DMS53 treated with DMSO at 0.1 percent for 48 hours (cell line): ENCODE measurements around the gene TRMT1L.
"Not testable (repeated sequence)": the region's sequence is repeated elsewhere in the genome, so short reads cannot be mapped to it uniquely, and the experiment has no call there.

Source experiments
- DNase-seq: peaks from one replicate; lab custom pipeline; 2025; ENCODE audit not compliant: unreplicated experiment; lab: John Stamatoyannopoulos, UW

Gene TRMT1L, protein sequence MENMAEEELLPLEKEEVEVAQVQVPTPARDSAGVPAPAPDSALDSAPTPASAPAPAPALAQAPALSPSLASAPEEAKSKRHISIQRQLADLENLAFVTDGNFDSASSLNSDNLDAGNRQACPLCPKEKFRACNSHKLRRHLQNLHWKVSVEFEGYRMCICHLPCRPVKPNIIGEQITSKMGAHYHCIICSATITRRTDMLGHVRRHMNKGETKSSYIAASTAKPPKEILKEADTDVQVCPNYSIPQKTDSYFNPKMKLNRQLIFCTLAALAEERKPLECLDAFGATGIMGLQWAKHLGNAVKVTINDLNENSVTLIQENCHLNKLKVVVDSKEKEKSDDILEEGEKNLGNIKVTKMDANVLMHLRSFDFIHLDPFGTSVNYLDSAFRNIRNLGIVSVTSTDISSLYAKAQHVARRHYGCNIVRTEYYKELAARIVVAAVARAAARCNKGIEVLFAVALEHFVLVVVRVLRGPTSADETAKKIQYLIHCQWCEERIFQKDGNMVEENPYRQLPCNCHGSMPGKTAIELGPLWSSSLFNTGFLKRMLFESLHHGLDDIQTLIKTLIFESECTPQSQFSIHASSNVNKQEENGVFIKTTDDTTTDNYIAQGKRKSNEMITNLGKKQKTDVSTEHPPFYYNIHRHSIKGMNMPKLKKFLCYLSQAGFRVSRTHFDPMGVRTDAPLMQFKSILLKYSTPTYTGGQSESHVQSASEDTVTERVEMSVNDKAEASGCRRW

DNA sequence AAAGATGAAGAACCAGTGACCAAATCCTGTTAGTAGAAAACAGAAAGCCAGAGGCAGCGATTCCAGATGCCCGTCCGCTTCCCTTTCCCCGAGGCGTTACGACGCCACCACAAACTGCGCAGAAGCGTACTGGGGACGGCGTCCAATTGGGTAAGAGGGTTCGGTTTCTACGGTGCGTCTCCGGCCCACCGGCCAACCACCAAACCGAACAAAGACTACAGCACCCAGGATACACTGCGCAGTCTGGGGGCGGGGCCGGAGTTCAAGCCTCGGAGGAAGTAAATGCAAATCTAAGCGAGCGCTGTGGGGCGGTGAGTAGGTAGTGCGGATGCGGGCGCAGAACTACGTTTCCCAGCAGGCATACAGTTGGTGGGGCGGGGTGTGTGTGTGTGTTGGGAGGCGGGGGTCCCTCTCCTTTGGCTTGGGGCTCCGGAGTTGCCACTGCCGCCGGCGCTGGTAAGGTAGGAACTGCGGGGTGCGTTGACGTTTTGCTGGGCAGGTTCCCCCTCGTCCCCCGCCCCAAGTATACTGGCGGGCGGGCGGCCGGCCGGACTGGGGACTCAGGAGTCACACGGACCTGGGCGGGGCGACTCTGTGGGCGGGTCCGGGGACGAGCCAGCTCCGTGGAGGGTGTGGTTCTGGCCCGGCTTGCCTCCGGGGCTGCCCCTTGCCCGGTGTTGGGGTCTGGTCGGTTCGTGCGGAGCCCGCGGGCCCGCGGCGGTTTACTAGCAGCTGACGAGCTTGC, at the start of gene TRMT1L, which contains the start of gene SWT1:
TSS of gene TRMT1L (minus strand) at position 100 of the 745 bp plus-strand sequence. CDS start 241 bp downstream, outside the sequence.
TSS of gene SWT1 (plus strand) at position 314 of the 745 bp plus-strand sequence. CDS start 3,675 bp downstream, outside the sequence.
- peak; percentile 97 for DNase-seq

DNA sequence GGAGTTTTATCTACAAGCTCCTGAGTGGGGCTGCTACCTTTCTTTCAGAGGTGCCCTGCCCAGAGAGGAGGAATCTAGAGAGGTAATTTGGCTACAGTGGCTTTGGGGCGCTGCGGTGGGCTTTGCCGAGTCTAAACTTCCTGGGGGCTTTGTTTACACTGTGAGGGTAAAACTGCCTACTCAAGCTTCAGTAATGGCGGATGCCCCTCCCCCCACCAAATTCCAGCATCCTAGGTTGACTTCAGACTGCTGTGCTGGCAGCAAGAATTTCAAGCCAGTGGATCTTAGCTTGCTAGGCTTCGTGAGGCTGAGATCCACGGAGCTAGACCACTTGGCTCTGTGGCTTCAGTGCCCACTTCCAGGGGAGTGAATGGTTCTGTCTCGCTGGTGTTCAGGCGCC, 44.1 kb upstream of the TRMT1L start:
- DNase-seq = no peak

GRCh38 chr1:185198712-185199111, 42.0 kb upstream of the TRMT1L start:
- DNase-seq = not testable (repeated sequence)

DNA sequence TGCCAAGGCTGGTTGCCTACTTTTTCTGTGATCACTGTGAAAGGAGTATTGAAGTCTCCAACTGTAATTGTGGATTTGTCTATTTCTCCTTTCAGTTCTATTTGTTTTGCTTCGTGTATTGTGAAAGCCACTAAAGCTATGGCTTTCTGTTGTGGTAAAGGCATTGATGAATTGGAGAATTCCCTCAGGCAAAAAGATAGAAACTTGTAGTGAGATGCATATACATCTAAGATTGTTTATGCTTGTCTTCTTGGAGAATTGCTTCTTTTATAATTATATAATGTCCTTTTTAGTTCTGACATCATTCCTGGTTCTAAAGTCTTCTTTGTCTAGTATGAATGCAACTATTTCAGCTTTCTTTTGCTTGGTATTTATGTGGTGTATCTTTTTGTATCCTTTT, 37.0 kb upstream of the TRMT1L start:
- DNase-seq = no peak

- DNase-seq = peak; percentile 58
These were observed 13.6 kb upstream of the TRMT1L start for GRCh38 chr1:185170291-185170848.

- DNase-seq = no peak
These were observed 9.4 kb upstream of the TRMT1L start for GRCh38 chr1:185166106-185166505.

GRCh38 chr1:185162491-185162890, 5.7 kb upstream of the TRMT1L start:
- DNase-seq = no peak

- DNase-seq = no peak
These were observed 3.2 kb upstream of the TRMT1L start for GRCh38 chr1:185159966-185160365.

- DNase-seq = no peak
These were observed 2.0 kb upstream of the TRMT1L start for GRCh38 chr1:185158800-185159199.

GRCh38 chr1:185157599-185158412, 1.1 kb upstream of the TRMT1L start:
- DNase-seq = peak; percentile 4

DNA sequence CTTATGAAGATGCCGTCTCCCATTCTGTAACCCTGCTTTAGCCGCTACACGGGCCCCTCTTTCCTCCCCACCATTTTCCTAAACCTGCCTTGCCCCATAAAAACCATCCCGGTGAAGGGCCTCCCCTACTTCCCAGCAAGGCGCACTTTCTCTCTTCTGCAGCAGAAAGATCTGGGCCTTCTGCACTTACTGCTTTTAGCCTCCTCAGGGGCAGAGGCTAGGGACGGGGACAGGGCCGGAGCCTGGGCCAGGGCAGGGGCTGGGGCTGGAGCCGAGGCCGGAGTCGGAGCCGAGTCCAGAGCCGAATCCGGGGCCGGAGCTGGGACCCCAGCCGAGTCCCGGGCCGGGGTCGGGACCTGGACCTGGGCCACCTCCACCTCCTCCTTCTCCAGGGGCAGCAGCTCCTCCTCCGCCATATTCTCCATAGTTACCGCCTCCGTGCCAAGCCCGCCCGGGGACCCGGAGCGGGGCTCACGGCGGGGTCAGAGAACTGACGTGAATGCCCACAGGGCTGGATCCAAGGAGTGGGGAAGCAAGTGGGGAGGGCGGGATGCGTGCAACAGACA, 382 bp downstream of the TRMT1L start:
- peak; percentile 11 for DNase-seq

DNA sequence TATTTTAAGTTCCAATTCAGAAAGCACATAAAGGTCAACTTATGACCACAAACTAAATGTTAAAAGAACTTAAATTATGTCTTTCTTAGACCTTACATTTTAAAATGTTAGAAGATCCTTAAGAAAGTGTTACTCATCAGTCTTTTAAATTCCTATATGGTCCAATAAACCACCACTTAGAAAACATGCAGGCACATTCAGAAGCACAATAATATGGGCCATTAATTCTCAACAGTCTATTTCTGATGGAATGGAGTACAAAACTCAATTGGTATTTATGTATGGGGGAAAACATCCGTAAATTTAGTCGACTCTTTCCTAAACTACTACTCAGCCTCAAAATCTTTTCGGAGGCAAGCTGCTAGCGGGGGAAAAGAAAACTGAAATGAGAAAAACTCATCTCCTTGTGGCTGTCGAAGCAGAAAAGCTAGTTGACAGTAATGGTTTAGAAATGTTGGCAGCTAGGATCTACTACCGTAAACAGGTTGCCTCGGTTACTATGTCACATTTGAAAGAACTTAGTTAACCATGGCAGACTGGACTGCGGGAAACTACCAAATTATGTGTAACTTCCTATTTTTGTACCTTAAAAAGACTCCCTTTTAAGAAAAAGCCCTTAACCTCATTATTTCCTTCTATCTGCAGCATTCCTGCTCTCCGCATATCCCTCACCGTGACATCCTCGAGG, 1.0 kb downstream of the TRMT1L start:
- DNase-seq = no peak

GRCh38 chr1:185154912-185155513, 1.7 kb downstream of the TRMT1L start:
- DNase-seq = peak; percentile 1

DNA sequence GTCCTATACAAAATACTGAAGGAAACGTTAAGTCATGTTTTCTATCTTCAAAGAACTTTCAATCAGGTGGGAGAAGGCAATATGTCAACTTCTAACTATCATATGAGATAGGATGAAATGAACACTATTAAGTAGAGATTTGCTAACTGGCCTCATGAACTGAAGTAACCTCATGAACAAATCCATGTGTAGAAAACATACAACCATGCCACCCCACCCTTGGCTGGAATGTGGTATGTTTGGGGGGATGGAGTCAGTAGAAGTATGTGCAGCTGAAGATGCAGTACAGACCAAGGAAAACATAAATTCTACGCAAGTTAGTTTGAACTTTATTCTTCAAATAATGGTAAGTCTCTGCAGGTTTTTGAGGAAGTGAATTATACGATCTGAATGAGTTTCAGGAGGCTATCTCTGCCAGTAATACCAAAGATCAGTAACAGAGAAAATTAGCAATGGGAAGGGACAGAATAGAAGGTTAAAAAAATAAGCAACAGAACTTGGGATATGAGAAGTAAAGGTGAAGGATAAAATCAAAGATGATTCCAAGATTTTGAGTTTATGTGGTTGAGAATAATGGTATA, 4.5 kb downstream of the TRMT1L start:
- no peak for DNase-seq

GRCh38 chr1:185151215-185151614, 5.5 kb downstream of the TRMT1L start:
- DNase-seq = no peak

DNA sequence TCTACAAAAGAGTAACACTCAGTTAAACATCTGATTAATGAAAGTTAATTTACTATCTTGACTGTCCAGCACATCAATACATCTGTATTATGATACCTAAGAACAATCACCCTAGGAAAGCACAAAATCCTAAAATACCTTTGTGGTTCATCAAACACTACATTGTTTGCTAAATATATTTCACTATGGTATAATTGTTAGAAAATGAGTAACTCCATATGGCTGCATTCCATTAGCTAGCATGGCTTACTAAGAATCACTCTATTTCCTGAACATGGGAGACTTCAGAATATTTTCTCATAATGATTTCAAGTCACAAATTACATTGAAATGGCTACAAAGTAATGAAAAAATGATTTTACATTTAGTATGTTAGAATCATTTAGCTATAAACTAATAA, 12.5 kb downstream of the TRMT1L start:
- DNase-seq = no peak

GRCh38 chr1:185139246-185139645, 17.5 kb downstream of the TRMT1L start:
- DNase-seq = no peak

DNA sequence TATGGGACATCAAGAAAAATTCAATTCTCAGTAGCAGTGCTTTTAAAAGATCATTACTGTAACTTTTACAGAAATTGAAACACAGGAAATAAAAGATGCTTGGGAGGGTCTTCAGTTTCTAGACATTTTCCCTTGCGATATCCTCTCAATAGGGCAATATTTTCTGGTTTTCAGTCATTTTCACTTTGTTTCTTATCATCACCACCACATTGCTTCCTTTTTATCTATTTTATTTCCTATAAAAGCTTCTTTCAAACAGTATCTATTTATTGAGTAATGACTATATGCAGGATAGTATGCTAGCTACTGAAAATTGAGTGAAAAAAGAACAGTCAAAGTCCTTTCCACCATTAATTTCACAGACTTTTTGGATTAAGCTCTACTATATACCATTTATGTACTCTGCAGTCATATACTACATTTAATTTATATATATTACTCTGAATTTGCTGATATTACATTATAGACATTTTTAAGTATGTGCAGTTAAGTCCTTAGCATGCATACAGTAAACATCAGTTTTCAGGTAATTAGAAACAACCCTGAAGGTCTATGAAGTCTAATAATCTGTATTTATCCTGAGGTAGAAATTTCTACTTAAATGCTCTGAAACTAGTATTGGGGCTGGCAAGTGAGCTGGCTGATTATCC, 18.7 kb downstream of the TRMT1L start:
- no peak for DNase-seq
